KBM-7 (cell line): ENCODE results near the gene SOX4.
"Not testable (repeated sequence)": the region's sequence is repeated elsewhere in the genome, so short reads cannot be mapped to it uniquely, and the experiment has no call there.

Source experiments
- DNase-seq: peaks from one replicate; pipeline ENCODE4 v3.0.0-alpha.2; 2015
- in situ Hi-C: fragments of 300-500 bp; cut with MboI; formaldehyde crosslinking; loops from 2 replicates; pipeline ENCODE4 v1.14.3; 2020; ENCODE audit warnings: low sequenced_read_pairs, low pct_unique_long_range_greater_than_20kb, mixed read lengths

SOX4 gene

GRCh38 chr6:21593412-21593926 is at the start of gene SOX4:
SOX4 (plus strand) TSS chr6:21593751; CDS start chr6:21594535, 784 bp downstream.
- DNase-seq = peak; percentile 97
- in situ Hi-C loops = loop anchor here (25.0 kb wide), 1 partner anchor 1031 kb away; no protein-coding TSS in a partner anchor

- in situ Hi-C loops = not testable (repeated sequence)
These were observed 41.3 kb upstream of the SOX4 start for GRCh38 chr6:21552286-21552685.

GRCh38 chr6:21554286-21554685 is 39.3 kb upstream of the SOX4 start:
- no peak for DNase-seq
- in situ Hi-C loops = no loop called here

More at GRCh38 chr6:21552286-21552685, 41.3 kb upstream of the SOX4 start:
- DNase-seq = not testable (repeated sequence)

GRCh38 chr6:21555197-21555596 is 38.4 kb upstream of the SOX4 start:
- in situ Hi-C loops = no loop called here
- no peak for DNase-seq

- in situ Hi-C loops = no loop called here
- DNase-seq = no peak
These were observed 37.0 kb upstream of the SOX4 start for GRCh38 chr6:21556511-21556910.

- in situ Hi-C loops = no loop called here
- DNase-seq = no peak
These were observed 36.4 kb upstream of the SOX4 start for GRCh38 chr6:21556968-21557721.

GRCh38 chr6:21559238-21559637 is 34.3 kb upstream of the SOX4 start:
- in situ Hi-C loops = no loop called here

GRCh38 chr6:21560249-21560648 is 33.3 kb upstream of the SOX4 start:
- in situ Hi-C loops = no loop called here
- DNase-seq = no peak

More at GRCh38 chr6:21559238-21559637, 34.3 kb upstream of the SOX4 start:
- DNase-seq = no peak

- in situ Hi-C loops = no loop called here
- no peak for DNase-seq
These were observed 28.1 kb upstream of the SOX4 start for GRCh38 chr6:21565431-21565830.

- DNase-seq = no peak
- in situ Hi-C loops = loop anchor here (25.0 kb wide), 1 partner anchor 1016 kb away; no protein-coding TSS in a partner anchor
These were observed 15.0 kb upstream of the SOX4 start for GRCh38 chr6:21578523-21578922.

GRCh38 chr6:21582651-21583050 is 10.9 kb upstream of the SOX4 start:
- DNase-seq = no peak
- in situ Hi-C loops = loop anchor here (25.0 kb wide), 1 partner anchor 1020 kb away; no protein-coding TSS in a partner anchor

- in situ Hi-C loops = loop anchor here (25.0 kb wide), 1 partner anchor 1024 kb away; no protein-coding TSS in a partner anchor
- DNase-seq = no peak
These were observed 7.3 kb upstream of the SOX4 start for GRCh38 chr6:21586300-21586699.

- in situ Hi-C loops = loop anchor here (25.0 kb wide), 1 partner anchor 1024 kb away; no protein-coding TSS in a partner anchor
- no peak for DNase-seq
These were observed 6.8 kb upstream of the SOX4 start for GRCh38 chr6:21586740-21587178.

GRCh38 chr6:21587179-21587960 is 6.2 kb upstream of the SOX4 start:
- peak; percentile 84 for DNase-seq
- in situ Hi-C loops = loop anchor here (25.0 kb wide), 1 partner anchor 1025 kb away; no protein-coding TSS in a partner anchor

- peak; percentile 74 for DNase-seq
- in situ Hi-C loops = loop anchor here (25.0 kb wide), 1 partner anchor 1026 kb away; no protein-coding TSS in a partner anchor
These were observed 5.5 kb upstream of the SOX4 start for GRCh38 chr6:21587961-21588480.

GRCh38 chr6:21588481-21589351 is 4.8 kb upstream of the SOX4 start:
- DNase-seq = peak; percentile 90
- in situ Hi-C loops = loop anchor here (25.0 kb wide), 1 partner anchor 1026 kb away; no protein-coding TSS in a partner anchor

GRCh38 chr6:21589352-21590345 is 3.9 kb upstream of the SOX4 start:
- DNase-seq = peak; percentile 91
- in situ Hi-C loops = loop anchor here (25.0 kb wide), 1 partner anchor 1027 kb away; no protein-coding TSS in a partner anchor
